Brain pericyte (primary cell): ENCODE results near the gene CADM1.

ENCODE experiments used
- DNase-seq: peaks from one replicate; pipeline ENCODE4 v3.0.0-alpha.2; 2012; ENCODE audit warnings: low read depth, low spot score

Gene CADM1

DNA sequence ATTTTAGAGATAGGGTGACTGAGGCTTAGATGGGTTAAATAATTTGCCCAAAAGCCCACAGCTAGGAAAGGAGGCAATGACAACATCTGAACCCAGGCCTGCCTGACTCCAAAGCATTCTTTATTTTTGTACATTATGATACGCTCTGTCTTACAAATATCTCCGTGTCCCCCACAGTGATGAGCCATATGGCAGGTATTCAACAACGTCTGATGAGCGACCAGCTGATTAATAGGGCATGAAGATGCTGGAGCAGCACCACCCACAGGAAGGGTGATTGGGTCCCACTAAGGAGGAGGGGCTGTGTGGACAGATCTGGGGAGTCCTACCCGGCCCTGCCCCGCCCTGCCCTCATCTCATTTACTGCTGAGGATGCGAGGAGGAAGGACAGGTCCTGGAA, 380.6 kb downstream of the CADM1 start:
- DNase-seq = no peak

- no peak for DNase-seq
These were observed 381.9 kb downstream of the CADM1 start for GRCh38 chr11:115122274-115122673.
